Measurements from ENCODE around the gene ADCY1.
"Not testable (repeated sequence)": the region's sequence is repeated elsewhere in the genome, so short reads cannot be mapped to it uniquely, and the experiment has no call there.

ADCY1 gene

GRCh38 chr7:45715471-45716352, 141.5 kb downstream of the ADCY1 start:
- DNase-seq, result no peak

GRCh38 chr7:45716380-45717203, 142.4 kb downstream of the ADCY1 start:
- no peak for DNase-seq

- no peak for DNase-seq
These were observed 143.5 kb downstream of the ADCY1 start for GRCh38 chr7:45717537-45718235.

GRCh38 chr7:45718464-45719330, 144.5 kb downstream of the ADCY1 start:
- no peak for DNase-seq

- no peak for DNase-seq
These were observed 146.8 kb downstream of the ADCY1 start for GRCh38 chr7:45720989-45721388.

- no peak for DNase-seq
These were observed 147.8 kb downstream of the ADCY1 start for GRCh38 chr7:45721686-45722598.

GRCh38 chr7:45725231-45725630, 151.1 kb downstream of the ADCY1 start:
- not testable (repeated sequence) for DNase-seq

GRCh38 chr7:45726883-45727282, 152.7 kb downstream of the ADCY1 start:
- DNase-seq, result no peak

- DNase-seq, result not testable (repeated sequence)
These were observed 157.7 kb downstream of the ADCY1 start for GRCh38 chr7:45731692-45732443.

- DNase-seq, result not testable (repeated sequence)
These were observed 164.8 kb downstream of the ADCY1 start for GRCh38 chr7:45738920-45739319.

GRCh38 chr7:45740573-45740972, 166.4 kb downstream of the ADCY1 start:
- DNase-seq, result not testable (repeated sequence)

- DNase-seq, result not testable (repeated sequence)
These were observed 174.8 kb downstream of the ADCY1 start for GRCh38 chr7:45748976-45749375.

- not testable (repeated sequence) for DNase-seq
These were observed 177.2 kb downstream of the ADCY1 start for GRCh38 chr7:45751352-45751751.

- DNase-seq, result not testable (repeated sequence)
These were observed 182.2 kb downstream of the ADCY1 start for GRCh38 chr7:45756333-45756732.

GRCh38 chr7:45756757-45757156, 182.6 kb downstream of the ADCY1 start:
- DNase-seq, result not testable (repeated sequence)

- not testable (repeated sequence) for DNase-seq
These were observed 185.3 kb downstream of the ADCY1 start for GRCh38 chr7:45759464-45759863.

GRCh38 chr7:45761545-45762205, 187.5 kb downstream of the ADCY1 start:
- DNase-seq, result not testable (repeated sequence)

GRCh38 chr7:45762225-45762994, 188.2 kb downstream of the ADCY1 start:
- not testable (repeated sequence) for DNase-seq
